DND-41 (cell line): ENCODE results near the gene ZDHHC1.

Experiments
- EZH2 ChIP-seq: IDR thresholded peaks from 3 replicates; pipeline ENCODE4 v1.6.1; 2012; ENCODE audit warnings: borderline replicate concordance, low read depth, mild to moderate bottlenecking, moderate library complexity, low read length, inconsistent platforms; ENCODE audit not compliant: severe bottlenecking
- TF ChIP-seq, protein P1 (sequence below): IDR thresholded peaks from 2 replicates; pipeline ENCODE4 v1.5.1; 2012; ENCODE audit warnings: borderline replicate concordance, low read length, moderate library complexity, mild to moderate bottlenecking; ENCODE audit not compliant: poor library complexity, severe bottlenecking; ENCODE audit errors: extremely low read depth

DNA sequence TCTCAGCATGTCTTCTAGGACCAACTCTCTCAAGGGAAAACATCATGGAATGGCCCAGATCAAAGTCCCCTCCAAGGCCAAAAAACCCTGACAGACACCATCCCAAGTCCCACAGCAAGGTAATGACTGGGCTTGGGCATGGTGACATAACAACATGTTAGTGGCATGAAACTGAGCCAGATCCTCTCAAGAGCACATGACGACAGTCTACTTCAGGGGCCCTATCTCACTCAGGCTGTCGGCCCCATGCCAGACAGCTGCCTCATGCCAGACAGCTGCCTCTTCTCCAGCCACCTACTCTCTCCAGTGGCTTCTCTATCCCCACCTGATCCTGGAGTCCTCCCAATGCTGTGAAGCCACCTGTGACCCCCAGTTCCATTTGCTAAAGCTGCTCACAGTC, 33.1 kb upstream of the ZDHHC1 start:
- TF ChIP-seq, protein P1, sequence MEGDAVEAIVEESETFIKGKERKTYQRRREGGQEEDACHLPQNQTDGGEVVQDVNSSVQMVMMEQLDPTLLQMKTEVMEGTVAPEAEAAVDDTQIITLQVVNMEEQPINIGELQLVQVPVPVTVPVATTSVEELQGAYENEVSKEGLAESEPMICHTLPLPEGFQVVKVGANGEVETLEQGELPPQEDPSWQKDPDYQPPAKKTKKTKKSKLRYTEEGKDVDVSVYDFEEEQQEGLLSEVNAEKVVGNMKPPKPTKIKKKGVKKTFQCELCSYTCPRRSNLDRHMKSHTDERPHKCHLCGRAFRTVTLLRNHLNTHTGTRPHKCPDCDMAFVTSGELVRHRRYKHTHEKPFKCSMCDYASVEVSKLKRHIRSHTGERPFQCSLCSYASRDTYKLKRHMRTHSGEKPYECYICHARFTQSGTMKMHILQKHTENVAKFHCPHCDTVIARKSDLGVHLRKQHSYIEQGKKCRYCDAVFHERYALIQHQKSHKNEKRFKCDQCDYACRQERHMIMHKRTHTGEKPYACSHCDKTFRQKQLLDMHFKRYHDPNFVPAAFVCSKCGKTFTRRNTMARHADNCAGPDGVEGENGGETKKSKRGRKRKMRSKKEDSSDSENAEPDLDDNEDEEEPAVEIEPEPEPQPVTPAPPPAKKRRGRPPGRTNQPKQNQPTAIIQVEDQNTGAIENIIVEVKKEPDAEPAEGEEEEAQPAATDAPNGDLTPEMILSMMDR = no peak
- no peak for TF ChIP-seq EZH2
